Measurements from ENCODE around the gene PDGFC. TPM values are rescaled to one million over a fixed set of nuclear protein-coding genes. Genes with fewer than 3 reads are reported as not detected.

PDGFC gene
- total RNA-seq, result 10 to 100 TPM; 22.3 to 23.1 TPM
- polyA plus RNA-seq (ENCODE audit: insufficient read length in 2 of 2), result 10 to 100 TPM; 16.6 to 24.5 TPM
- long read RNA-seq, donor 1, full-length matches to known transcripts, result 6 of 6 reads
- long read RNA-seq, donor 1, partial matches to known transcripts, result 0 of 6 reads
- long read RNA-seq, donor 1, other reads (novel, unspliced or antisense), result 0 of 6 reads
- long read RNA-seq, donor 2, full-length matches to known transcripts, result 4 of 4 reads
- long read RNA-seq, donor 2, partial matches to known transcripts, result 0 of 4 reads
- long read RNA-seq, donor 2, other reads (novel, unspliced or antisense), result 0 of 4 reads
- long read RNA-seq, donor 3, full-length matches to known transcripts, result 2 of 2 reads
- long read RNA-seq, donor 3, partial matches to known transcripts, result 0 of 2 reads
- long read RNA-seq, donor 3, other reads (novel, unspliced or antisense), result 0 of 2 reads
- long read RNA-seq, donor 4, full-length matches to known transcripts, result 4 of 4 reads
- long read RNA-seq, donor 4, partial matches to known transcripts, result 0 of 4 reads
- long read RNA-seq, donor 4, other reads (novel, unspliced or antisense), result 0 of 4 reads

- peak within 1 kb of the TSS; percentile 81 for H3K4me3 ChIP-seq (ENCODE audit: low read depth, low read length)
- H3K9me3 ChIP-seq (ENCODE audit: control insufficient read depth, insufficient read depth, low read length), result no peaks in the 10 kb centered on the region
- H3K4me1 ChIP-seq (ENCODE audit: control insufficient read depth, insufficient read depth, low read length), result peaks cover 6% of the 10 kb centered on the region
- WGBS (ENCODE audit: insufficient coverage), result under 1% methylated on average over 52 of the region's 60 CpGs
- H3K27ac ChIP-seq (ENCODE audit: low read depth, low read length), result peak within 1 kb of the TSS; percentile 87
- no peaks in the 10 kb centered on the region for H3K36me3 ChIP-seq (ENCODE audit: control insufficient read depth, insufficient read depth, low read length)
- DNase-seq (ENCODE audit: low read depth in 4 of 6, low spot score in 6 of 6), result peak in 3 of 6 donors; percentile 31 to 78 (median 70)
- no peaks in the 10 kb centered on the region for H3K27me3 ChIP-seq (ENCODE audit: control insufficient read depth, insufficient read depth, low read length)
Observed at GRCh38 chr4:156971676-156972378, at the start of gene PDGFC. PDGFC (minus strand) TSS chr4:156971799; CDS start chr4:156970903, 896 bp downstream.

DNA sequence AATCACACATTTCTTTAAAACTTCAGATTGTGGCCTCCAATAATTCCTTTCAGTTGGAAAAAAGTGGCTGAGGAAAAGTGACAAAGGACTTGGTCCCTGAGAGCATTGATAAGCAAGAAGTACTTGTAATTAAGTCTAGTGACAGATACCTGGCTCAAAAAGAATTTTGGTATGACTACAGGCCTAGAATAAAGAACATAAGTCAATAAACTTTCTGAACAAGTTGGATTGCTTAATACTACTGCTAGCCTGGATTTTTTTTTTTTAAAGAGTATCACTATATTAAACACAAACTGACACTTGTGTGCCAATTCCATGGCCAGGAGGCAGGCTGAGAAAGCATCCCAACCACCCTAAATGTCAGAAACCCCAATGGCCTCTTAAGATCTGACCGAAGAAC is 49.3 kb upstream of the PDGFC start:
- H3K4me1 ChIP-seq (ENCODE audit: control insufficient read depth, insufficient read depth, low read length), result no peaks in the 10 kb centered on the region
- WGBS (ENCODE audit: insufficient coverage), result 100% methylated on average over 1 of the region's 1 CpG
- no peak for DNase-seq (ENCODE audit: low read depth in 4 of 6, low spot score in 6 of 6)
- no peaks in the 10 kb centered on the region for H3K9me3 ChIP-seq (ENCODE audit: control insufficient read depth, insufficient read depth, low read length)
- no peak overlapping the region for H3K4me3 ChIP-seq (ENCODE audit: low read depth, low read length)
- no peaks in the 10 kb centered on the region for H3K36me3 ChIP-seq (ENCODE audit: control insufficient read depth, insufficient read depth, low read length)
- H3K27ac ChIP-seq (ENCODE audit: low read depth, low read length), result no peak overlapping the region
- no peaks in the 10 kb centered on the region for H3K27me3 ChIP-seq (ENCODE audit: control insufficient read depth, insufficient read depth, low read length)

GRCh38 chr4:157018920-157019490 is 47.4 kb upstream of the PDGFC start:
- H3K27me3 ChIP-seq (ENCODE audit: control insufficient read depth, insufficient read depth, low read length), result no peaks in the 10 kb centered on the region
- H3K4me1 ChIP-seq (ENCODE audit: control insufficient read depth, insufficient read depth, low read length), result no peaks in the 10 kb centered on the region
- H3K27ac ChIP-seq (ENCODE audit: low read depth, low read length), result no peak overlapping the region
- H3K36me3 ChIP-seq (ENCODE audit: control insufficient read depth, insufficient read depth, low read length), result no peaks in the 10 kb centered on the region
- no peak overlapping the region for H3K4me3 ChIP-seq (ENCODE audit: low read depth, low read length)
- no peaks in the 10 kb centered on the region for H3K9me3 ChIP-seq (ENCODE audit: control insufficient read depth, insufficient read depth, low read length)
- no peak for DNase-seq (ENCODE audit: low read depth in 4 of 6, low spot score in 6 of 6)
- WGBS (ENCODE audit: insufficient coverage), result no CpG with 5 or more reads among the region's 3 CpGs

DNA sequence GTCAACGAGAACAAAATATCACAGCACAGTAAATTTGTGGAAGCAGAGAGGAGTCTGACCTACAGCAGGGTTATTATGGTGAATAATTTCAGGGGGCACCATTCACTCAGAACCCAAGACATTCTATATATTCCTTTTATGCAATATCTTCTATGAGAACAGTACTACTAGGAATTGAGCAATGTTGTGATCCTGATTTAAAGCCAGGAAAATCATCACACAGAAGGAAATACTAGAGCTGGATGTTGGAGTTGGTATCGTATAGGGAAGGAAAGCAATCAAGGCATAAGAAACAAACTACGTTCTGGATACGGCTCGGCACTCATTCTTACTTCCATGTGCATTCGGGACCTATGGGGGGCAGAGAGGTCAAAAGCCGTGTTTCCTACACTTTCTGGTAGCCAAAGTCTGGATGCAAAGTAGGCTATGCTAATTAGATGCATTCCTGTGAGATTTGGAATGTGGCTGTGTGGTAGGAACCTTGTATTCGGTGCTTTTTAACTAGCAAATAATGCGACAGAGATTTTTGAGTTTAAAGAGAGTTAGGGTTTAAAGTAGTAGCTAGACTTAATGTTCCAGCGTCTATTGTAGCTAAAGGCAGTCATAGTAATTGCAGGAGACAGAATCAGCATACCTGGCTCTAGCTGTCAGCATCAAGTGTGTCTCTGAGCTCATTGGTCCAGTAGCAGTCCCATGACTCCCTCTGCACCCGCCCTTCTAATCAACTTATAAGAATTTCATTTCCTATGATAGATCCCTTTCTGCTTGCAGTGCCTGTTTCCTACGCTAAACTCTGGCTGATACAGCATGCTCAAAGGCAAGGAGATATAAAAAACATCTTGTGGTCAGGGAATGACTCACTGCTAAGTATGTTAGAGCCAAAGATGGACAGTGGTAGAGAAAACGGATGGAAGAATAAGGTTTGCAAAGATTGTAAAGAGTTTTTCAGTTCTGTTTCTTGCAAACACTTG is 43.3 kb upstream of the PDGFC start:
- WGBS (ENCODE audit: insufficient coverage), result 82% methylated on average over 12 of the region's 13 CpGs

GRCh38 chr4:157013656-157014055 is 42.1 kb upstream of the PDGFC start:
- 74% methylated on average over 3 of the region's 4 CpGs for WGBS (ENCODE audit: insufficient coverage)
- no peaks in the 10 kb centered on the region for H3K36me3 ChIP-seq (ENCODE audit: control insufficient read depth, insufficient read depth, low read length)
- H3K9me3 ChIP-seq (ENCODE audit: control insufficient read depth, insufficient read depth, low read length), result no peaks in the 10 kb centered on the region
- H3K27me3 ChIP-seq (ENCODE audit: control insufficient read depth, insufficient read depth, low read length), result no peaks in the 10 kb centered on the region
- H3K4me1 ChIP-seq (ENCODE audit: control insufficient read depth, insufficient read depth, low read length), result no peaks in the 10 kb centered on the region
- no peak for DNase-seq (ENCODE audit: low read depth in 4 of 6, low spot score in 6 of 6)
- H3K4me3 ChIP-seq (ENCODE audit: low read depth, low read length), result no peak overlapping the region
- no peak overlapping the region for H3K27ac ChIP-seq (ENCODE audit: low read depth, low read length)

More for the DNA sequence above, 43.3 kb upstream of the PDGFC start:
- no peaks in the 10 kb centered on the region for H3K4me1 ChIP-seq (ENCODE audit: control insufficient read depth, insufficient read depth, low read length)
- no peak for DNase-seq (ENCODE audit: low read depth in 4 of 6, low spot score in 6 of 6)
- H3K27me3 ChIP-seq (ENCODE audit: control insufficient read depth, insufficient read depth, low read length), result no peaks in the 10 kb centered on the region
- no peak overlapping the region for H3K27ac ChIP-seq (ENCODE audit: low read depth, low read length)
- H3K4me3 ChIP-seq (ENCODE audit: low read depth, low read length), result no peak overlapping the region
- H3K9me3 ChIP-seq (ENCODE audit: control insufficient read depth, insufficient read depth, low read length), result no peaks in the 10 kb centered on the region
- no peaks in the 10 kb centered on the region for H3K36me3 ChIP-seq (ENCODE audit: control insufficient read depth, insufficient read depth, low read length)

DNA sequence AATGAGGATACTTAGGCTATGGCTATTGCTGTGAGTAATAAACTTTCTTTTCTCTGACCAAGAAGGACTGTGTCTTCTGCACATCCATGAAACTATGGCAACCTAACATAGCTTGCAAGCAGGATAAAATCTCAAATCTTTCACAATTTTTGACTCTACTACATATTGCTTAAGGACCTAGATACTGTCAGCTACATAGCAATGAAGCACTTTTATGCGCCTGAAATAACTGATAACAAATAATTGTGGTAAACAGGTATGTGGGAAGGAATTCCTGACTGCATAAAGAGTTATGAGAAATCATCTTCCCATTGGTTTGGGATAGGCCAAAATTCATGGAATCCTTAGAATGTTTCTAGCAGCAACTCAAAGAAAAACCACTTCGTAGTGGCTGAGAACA is 41.2 kb upstream of the PDGFC start:
- no peak for DNase-seq (ENCODE audit: low read depth in 4 of 6, low spot score in 6 of 6)
- H3K4me1 ChIP-seq (ENCODE audit: control insufficient read depth, insufficient read depth, low read length), result no peaks in the 10 kb centered on the region
- no peak overlapping the region for H3K27ac ChIP-seq (ENCODE audit: low read depth, low read length)
- no peaks in the 10 kb centered on the region for H3K27me3 ChIP-seq (ENCODE audit: control insufficient read depth, insufficient read depth, low read length)
- no peak overlapping the region for H3K4me3 ChIP-seq (ENCODE audit: low read depth, low read length)
- H3K9me3 ChIP-seq (ENCODE audit: control insufficient read depth, insufficient read depth, low read length), result no peaks in the 10 kb centered on the region
- WGBS (ENCODE audit: insufficient coverage), result no CpG with 5 or more reads among the region's 2 CpGs
- H3K36me3 ChIP-seq (ENCODE audit: control insufficient read depth, insufficient read depth, low read length), result no peaks in the 10 kb centered on the region

DNA sequence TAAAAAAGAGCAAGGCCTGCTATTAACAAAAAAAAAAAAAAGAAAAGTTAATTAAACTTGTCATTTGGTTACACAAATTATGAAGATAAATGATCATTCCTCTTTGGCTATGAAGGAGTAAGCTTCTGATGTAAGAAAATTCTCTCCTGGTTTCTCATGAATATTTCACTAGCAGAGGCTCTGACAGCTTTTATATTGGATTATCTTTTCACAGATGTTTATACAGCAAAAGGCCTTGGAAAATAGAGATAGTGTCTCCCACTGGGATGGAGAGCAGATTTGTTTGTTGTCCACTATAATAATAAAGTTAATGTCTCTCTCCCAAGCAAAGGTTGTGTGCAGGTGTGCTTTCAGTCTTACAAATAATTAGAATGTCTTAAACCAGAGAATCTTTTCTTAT is 40.7 kb upstream of the PDGFC start:
- Histone ChIP-seq H3K4me1 (ENCODE audit: control insufficient read depth, insufficient read depth, low read length) (no peaks in the 10 kb centered on the region), H3K27me3 (ENCODE audit: control insufficient read depth, insufficient read depth, low read length) (no peaks in the 10 kb centered on the region), H3K9me3 (ENCODE audit: control insufficient read depth, insufficient read depth, low read length) (no peaks in the 10 kb centered on the region), H3K36me3 (ENCODE audit: control insufficient read depth, insufficient read depth, low read length) (no peaks in the 10 kb centered on the region), H3K27ac (ENCODE audit: low read depth, low read length) (no peak overlapping the region), H3K4me3 (ENCODE audit: low read depth, low read length) (no peak overlapping the region)
- DNase-seq (ENCODE audit: low read depth in 4 of 6, low spot score in 6 of 6), result no peak

DNA sequence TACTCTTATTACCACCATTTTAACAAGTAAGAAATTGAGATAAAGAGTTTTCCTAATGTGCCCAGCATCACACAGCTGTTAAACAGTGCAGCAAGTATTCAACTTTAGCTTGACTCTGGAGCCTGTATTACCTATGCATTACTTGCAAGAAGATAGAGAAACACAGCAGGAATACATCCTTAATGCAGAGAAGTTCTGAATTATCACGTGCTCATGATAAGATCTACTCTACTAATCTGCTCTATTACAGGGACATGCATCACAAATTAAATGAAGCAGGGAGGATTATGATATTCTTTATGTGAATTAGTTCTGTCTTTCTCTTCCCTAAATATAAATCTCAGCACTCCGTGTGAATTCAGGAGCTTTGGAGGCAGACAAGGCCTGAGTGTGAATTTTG is 39.0 kb upstream of the PDGFC start:
- no peaks in the 10 kb centered on the region for H3K4me1 ChIP-seq (ENCODE audit: control insufficient read depth, insufficient read depth, low read length)
- no peak overlapping the region for H3K4me3 ChIP-seq (ENCODE audit: low read depth, low read length)
- no peaks in the 10 kb centered on the region for H3K36me3 ChIP-seq (ENCODE audit: control insufficient read depth, insufficient read depth, low read length)
- WGBS (ENCODE audit: insufficient coverage), result no CpG with 5 or more reads among the region's 2 CpGs
- no peaks in the 10 kb centered on the region for H3K27me3 ChIP-seq (ENCODE audit: control insufficient read depth, insufficient read depth, low read length)
- H3K27ac ChIP-seq (ENCODE audit: low read depth, low read length), result no peak overlapping the region
- H3K9me3 ChIP-seq (ENCODE audit: control insufficient read depth, insufficient read depth, low read length), result no peaks in the 10 kb centered on the region
- DNase-seq (ENCODE audit: low read depth in 4 of 6, low spot score in 6 of 6), result no peak

GRCh38 chr4:157005831-157006230 is 34.2 kb upstream of the PDGFC start:
- no peak for DNase-seq (ENCODE audit: low read depth in 4 of 6, low spot score in 6 of 6)
- no peaks in the 10 kb centered on the region for H3K9me3 ChIP-seq (ENCODE audit: control insufficient read depth, insufficient read depth, low read length)
- no CpG with 5 or more reads among the region's 3 CpGs for WGBS (ENCODE audit: insufficient coverage)
- no peak overlapping the region for H3K4me3 ChIP-seq (ENCODE audit: low read depth, low read length)
- H3K27me3 ChIP-seq (ENCODE audit: control insufficient read depth, insufficient read depth, low read length), result no peaks in the 10 kb centered on the region
- H3K36me3 ChIP-seq (ENCODE audit: control insufficient read depth, insufficient read depth, low read length), result no peaks in the 10 kb centered on the region
- no peaks in the 10 kb centered on the region for H3K4me1 ChIP-seq (ENCODE audit: control insufficient read depth, insufficient read depth, low read length)
- no peak overlapping the region for H3K27ac ChIP-seq (ENCODE audit: low read depth, low read length)

All from spinal cord (tissue), 10 donors.